GM12878 (cell line): ENCODE data around the gene MMP19. TPM values are rescaled to one million over a fixed set of nuclear protein-coding genes. Genes with fewer than 3 reads are reported as not detected.

Experiments
- ATAC-seq: fragments of 200-7000 bp; cut with Tn5 transposase; 3 replicates; pipeline ENCODE4 v1.9.1; 2020; ENCODE audit warnings: mild to moderate bottlenecking, moderate library complexity
- BruUV-seq: library from RNA; stranded (reverse); fragments of 400-500 nt; replicated peaks from 2 replicates; lab custom pipeline; 2021; lab: Mats Ljungman, UMichigan
- CTCF ChIA-PET: fragments of 300-600 bp; sonication (Branson Sonifier 250); formaldehyde crosslinking; extraction: SDS; loops from one replicate; lab custom pipeline; 2021; ENCODE audit warnings: inconsistent platforms; lab: Yijun Ruan, JAX
- POLR2A ChIA-PET: fragments of 350-600 bp; formaldehyde crosslinking; extraction: SDS; loops from one replicate; lab custom pipeline; 2021; ENCODE audit warnings: inconsistent platforms; lab: Charles Lee
- RAD21 ChIA-PET: fragments of 300-600 bp; sonication (Branson Sonifier 250); formaldehyde crosslinking; loops from one replicate; lab custom pipeline; 2023; ENCODE audit warnings: antibody characterized with exemption; ENCODE audit not compliant: unreplicated experiment; lab: Charles Lee
- SMC1A ChIA-PET: fragments of 300-600 bp; sonication (Branson Sonifier 250); formaldehyde crosslinking; loops from one replicate; lab custom pipeline; 2023; ENCODE audit not compliant: unreplicated experiment, uncharacterized antibody; lab: Charles Lee
- DNase-seq: peaks from one replicate; pipeline ENCODE4 v3.0.0-alpha.2; 2011; ENCODE audit warnings: low read depth, low spot score
- FAIRE-seq: peaks from 3 replicates; lab custom pipeline; 2011; peaks lifted over from hg19 to GRCh38; lab: Jason Lieb, UNC
- H2AFZ ChIP-seq: 2 replicates; pipeline ENCODE4 v1.6.0; 2011; ENCODE audit warnings: low read depth, low read length, control low read depth; ENCODE audit not compliant: control insufficient read depth
- H3K27ac ChIP-seq: 2 replicates; pipeline ENCODE4 v1.5.1; 2011; ENCODE audit warnings: control low read depth; ENCODE audit not compliant: control insufficient read depth, insufficient read depth
- H3K27me3 ChIP-seq, 2 experiments: replicated peaks in 1 of 2; 2 replicates each; pipeline versions ENCODE4 v1.6.0 to v1.6.1; 2011; ENCODE audit warnings: low read length in 1 of 2; ENCODE audit not compliant: control insufficient read depth in 2 of 2, insufficient read depth in 2 of 2
- H3K36me3 ChIP-seq, 2 experiments: 2 replicates each; pipeline ENCODE4 v1.5.1; 2011; ENCODE audit warnings: low read length in 1 of 2; ENCODE audit not compliant: control insufficient read depth in 2 of 2, insufficient read depth in 2 of 2
- H3K4me1 ChIP-seq: 2 replicates; pipeline ENCODE4 v1.6.1; 2011; ENCODE audit warnings: mild to moderate bottlenecking, low read length, moderate library complexity, mixed read lengths; ENCODE audit not compliant: control insufficient read depth, insufficient read depth
- H3K4me2 ChIP-seq: 2 replicates; pipeline ENCODE4 v1.6.0; 2011; ENCODE audit warnings: control low read depth; ENCODE audit not compliant: control insufficient read depth, insufficient read depth
- H3K4me3 ChIP-seq: fragments of 200-600 bp; sonication (generic); 2 replicates; pipeline ENCODE4 v1.5.1; 2016
- H3K79me2 ChIP-seq: 2 replicates; pipeline ENCODE4 v1.6.0; 2011; ENCODE audit warnings: low read length; ENCODE audit not compliant: control insufficient read depth, insufficient read depth
- H3K9ac ChIP-seq: 2 replicates; pipeline ENCODE4 v1.8.0; 2011; ENCODE audit warnings: low read length, control low read depth, mixed read lengths; ENCODE audit not compliant: control insufficient read depth, insufficient read depth
- H3K9me3 ChIP-seq: replicated peaks from 3 replicates; pipeline ENCODE4 v1.5.1; 2011; ENCODE audit warnings: mild to moderate bottlenecking, low read length; ENCODE audit not compliant: control insufficient read depth, insufficient read depth
- H4K20me1 ChIP-seq: 2 replicates; pipeline ENCODE4 v1.6.0; 2011; ENCODE audit not compliant: control insufficient read depth, insufficient read depth
- MAX ChIP-seq: IDR thresholded peaks from 2 replicates; pipeline ENCODE4 v1.6.1; 2012; ENCODE audit warnings: low read depth, low read length, improper control_type of control experiment
- RAD21 ChIP-seq: IDR thresholded peaks from 2 replicates; pipeline ENCODE4 v1.6.1; 2011; ENCODE audit warnings: mild to moderate bottlenecking, low read depth, low read length, moderate library complexity; ENCODE audit not compliant: insufficient read depth
- SMC3 ChIP-seq: IDR thresholded peaks from 2 replicates; pipeline ENCODE4 v1.6.1; 2011; ENCODE audit warnings: low read length, improper control_type of control experiment, borderline replicate concordance
- WGBS: methylation state at CpG from one replicate; pipeline ENCODE4 v1.1.6; 2016; ENCODE audit warnings: low lambda C conversion rate; ENCODE audit not compliant: insufficient replicate concordance, insufficient coverage; ENCODE audit errors: missing lambda C conversion rate; 5-methylcytosine and 5-hydroxymethylcytosine counted together
- in situ Hi-C: fragments of 300-500 bp; cut with MboI; formaldehyde crosslinking; loops from 9 replicates; pipeline ENCODE4 v1.14.3; 2018; ENCODE audit warnings: mixed read lengths
- intact Hi-C: fragments of 100-400 bp; cut with micrococcal nuclease; formaldehyde crosslinking; loops from one replicate; pipeline ENCODE4 v1.14.2; 2022; ENCODE audit not compliant: unreplicated experiment
- polyA plus RNA-seq, 11 experiments: library from polyadenylated mRNA; depleted of rRNA in 4 of 11; unstranded in 6 of 11; stranded (reverse) in 5 of 11; fragments of >200 nt; fragmentation: Nextera tagmentation in 4 of 11; fragmentation: Illumina TruSeq in 1 of 11; extraction: Ambion mirVana in 4 of 11; extraction: Trizol in 1 of 11; gene quantifications; 1 replicate in 1 of 11; 2 replicates in 10 of 11; pipeline versions ENCODE4 v1.2.1 to v1.2.3, GENCODE V29; 2011 to 2016; ENCODE audit warnings: inconsistent platforms in 2 of 11, missing spikeins in 2 of 11, low read depth in 1 of 11
- total RNA-seq, 4 experiments: library from RNA; depleted of rRNA in 3 of 4; stranded (reverse); fragments of >200 nt in 3 of 4; fragmentation: Illumina TruSeq in 1 of 4; extraction: Trizol in 1 of 4; gene quantifications; 2 replicates each; pipeline versions ENCODE4 v1.2.1 to v1.2.3, GENCODE V29; 2013 to 2021
- TF ChIP-seq, protein P1 (sequence below): IDR thresholded peaks from 2 replicates; pipeline ENCODE4 v1.6.1; 2012; ENCODE audit warnings: improper control_type of control experiment, low read depth, low read length; ENCODE audit not compliant: insufficient replicate concordance
- TF ChIP-seq, protein P2 (sequence below): IDR thresholded peaks from 2 replicates; pipeline ENCODE4 v1.6.1; 2011; ENCODE audit warnings: low read depth, mild to moderate bottlenecking, low read length, moderate library complexity, borderline replicate concordance; ENCODE audit errors: extremely low read depth
- TF ChIP-seq, protein P3 (sequence below), 3 experiments: IDR thresholded peaks in 2 of 3; conservative IDR thresholded peaks in 1 of 3; 2 replicates each; pipeline ENCODE4 v1.5.1; 2011; ENCODE audit warnings: low read depth in 3 of 3, low read length in 3 of 3, mild to moderate bottlenecking in 3 of 3, control low read depth in 2 of 3, moderate library complexity in 2 of 3, inconsistent platforms in 1 of 3, mixed read lengths in 1 of 3; ENCODE audit not compliant: control insufficient read depth in 2 of 3, insufficient read depth in 1 of 3; ENCODE audit errors: extremely low read depth in 1 of 3

MMP19 gene
- total and polyA plus RNA-seq, 10 of the 15 experiments (the other 5 are each of a cell fraction or from before 2014, with no cell fraction given): 0.03 to 0.04 (median 0.04) TPM; not detected in 7

- Histone ChIP-seq H3K27ac (no peak overlapping the region), H2AFZ (no peak overlapping the region), H3K79me2 (peaks cover 39% of the 10 kb centered on the region), H3K27me3 (no peaks in the 10 kb centered on the region), H3K36me3 (peaks cover 5 to 25% of the 10 kb centered on the region in 2 experiments), H3K9ac (no peak overlapping the region), H3K4me2 (no peak overlapping the region), H3K4me1 (peaks cover 8% of the 10 kb centered on the region; the same call in 1 of the 2 replicates), H3K9me3 (no peaks in the 10 kb centered on the region), H3K4me3 (no peak overlapping the region), H4K20me1 (no peaks in the 10 kb centered on the region)
- intact Hi-C loops (no loop called here), in situ Hi-C loops (no loop called here)
- ChIA-PET CTCF (interaction anchor here (0.9 to 7.2 kb wide), 11 partner anchors 8 to 223 kb away, joined by 3 to 89 read pairs (median 4); partner anchors contain the start of genes DNAJC14 and RAB5B), POLR2A (interaction anchor here (6.5 kb wide), 1 partner anchor 8 kb away, joined by 103 read pairs; the partner anchor contains the start of gene DNAJC14), SMC1A (interaction anchor here (0.9 to 6.4 kb wide), 7 partner anchors 8 to 220 kb away, joined by 3 to 41 read pairs (median 6); partner anchors contain the start of gene DNAJC14), RAD21 (interaction anchor here (1.2 to 4.2 kb wide), 2 partner anchors 9 to 82 kb away, joined by 3 to 36 read pairs; no protein-coding TSS in a partner anchor)
- no peak for FAIRE-seq
- ATAC-seq: no peak
- 100% methylated on average over 1 of the region's 1 CpG for WGBS
- TF ChIP-seq, protein P1, sequence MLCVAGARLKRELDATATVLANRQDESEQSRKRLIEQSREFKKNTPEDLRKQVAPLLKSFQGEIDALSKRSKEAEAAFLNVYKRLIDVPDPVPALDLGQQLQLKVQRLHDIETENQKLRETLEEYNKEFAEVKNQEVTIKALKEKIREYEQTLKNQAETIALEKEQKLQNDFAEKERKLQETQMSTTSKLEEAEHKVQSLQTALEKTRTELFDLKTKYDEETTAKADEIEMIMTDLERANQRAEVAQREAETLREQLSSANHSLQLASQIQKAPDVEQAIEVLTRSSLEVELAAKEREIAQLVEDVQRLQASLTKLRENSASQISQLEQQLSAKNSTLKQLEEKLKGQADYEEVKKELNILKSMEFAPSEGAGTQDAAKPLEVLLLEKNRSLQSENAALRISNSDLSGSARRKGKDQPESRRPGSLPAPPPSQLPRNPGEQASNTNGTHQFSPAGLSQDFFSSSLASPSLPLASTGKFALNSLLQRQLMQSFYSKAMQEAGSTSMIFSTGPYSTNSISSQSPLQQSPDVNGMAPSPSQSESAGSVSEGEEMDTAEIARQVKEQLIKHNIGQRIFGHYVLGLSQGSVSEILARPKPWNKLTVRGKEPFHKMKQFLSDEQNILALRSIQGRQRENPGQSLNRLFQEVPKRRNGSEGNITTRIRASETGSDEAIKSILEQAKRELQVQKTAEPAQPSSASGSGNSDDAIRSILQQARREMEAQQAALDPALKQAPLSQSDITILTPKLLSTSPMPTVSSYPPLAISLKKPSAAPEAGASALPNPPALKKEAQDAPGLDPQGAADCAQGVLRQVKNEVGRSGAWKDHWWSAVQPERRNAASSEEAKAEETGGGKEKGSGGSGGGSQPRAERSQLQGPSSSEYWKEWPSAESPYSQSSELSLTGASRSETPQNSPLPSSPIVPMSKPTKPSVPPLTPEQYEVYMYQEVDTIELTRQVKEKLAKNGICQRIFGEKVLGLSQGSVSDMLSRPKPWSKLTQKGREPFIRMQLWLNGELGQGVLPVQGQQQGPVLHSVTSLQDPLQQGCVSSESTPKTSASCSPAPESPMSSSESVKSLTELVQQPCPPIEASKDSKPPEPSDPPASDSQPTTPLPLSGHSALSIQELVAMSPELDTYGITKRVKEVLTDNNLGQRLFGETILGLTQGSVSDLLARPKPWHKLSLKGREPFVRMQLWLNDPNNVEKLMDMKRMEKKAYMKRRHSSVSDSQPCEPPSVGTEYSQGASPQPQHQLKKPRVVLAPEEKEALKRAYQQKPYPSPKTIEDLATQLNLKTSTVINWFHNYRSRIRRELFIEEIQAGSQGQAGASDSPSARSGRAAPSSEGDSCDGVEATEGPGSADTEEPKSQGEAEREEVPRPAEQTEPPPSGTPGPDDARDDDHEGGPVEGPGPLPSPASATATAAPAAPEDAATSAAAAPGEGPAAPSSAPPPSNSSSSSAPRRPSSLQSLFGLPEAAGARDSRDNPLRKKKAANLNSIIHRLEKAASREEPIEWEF: no peak
- TF ChIP-seq MAX (no peak), SMC3 (no peak), RAD21 (peak; percentile 22; the same call in 1 of the 2 replicates)
- TF ChIP-seq, protein P2, sequence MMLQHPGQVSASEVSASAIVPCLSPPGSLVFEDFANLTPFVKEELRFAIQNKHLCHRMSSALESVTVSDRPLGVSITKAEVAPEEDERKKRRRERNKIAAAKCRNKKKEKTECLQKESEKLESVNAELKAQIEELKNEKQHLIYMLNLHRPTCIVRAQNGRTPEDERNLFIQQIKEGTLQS: no peak
- TF ChIP-seq, protein P3, sequence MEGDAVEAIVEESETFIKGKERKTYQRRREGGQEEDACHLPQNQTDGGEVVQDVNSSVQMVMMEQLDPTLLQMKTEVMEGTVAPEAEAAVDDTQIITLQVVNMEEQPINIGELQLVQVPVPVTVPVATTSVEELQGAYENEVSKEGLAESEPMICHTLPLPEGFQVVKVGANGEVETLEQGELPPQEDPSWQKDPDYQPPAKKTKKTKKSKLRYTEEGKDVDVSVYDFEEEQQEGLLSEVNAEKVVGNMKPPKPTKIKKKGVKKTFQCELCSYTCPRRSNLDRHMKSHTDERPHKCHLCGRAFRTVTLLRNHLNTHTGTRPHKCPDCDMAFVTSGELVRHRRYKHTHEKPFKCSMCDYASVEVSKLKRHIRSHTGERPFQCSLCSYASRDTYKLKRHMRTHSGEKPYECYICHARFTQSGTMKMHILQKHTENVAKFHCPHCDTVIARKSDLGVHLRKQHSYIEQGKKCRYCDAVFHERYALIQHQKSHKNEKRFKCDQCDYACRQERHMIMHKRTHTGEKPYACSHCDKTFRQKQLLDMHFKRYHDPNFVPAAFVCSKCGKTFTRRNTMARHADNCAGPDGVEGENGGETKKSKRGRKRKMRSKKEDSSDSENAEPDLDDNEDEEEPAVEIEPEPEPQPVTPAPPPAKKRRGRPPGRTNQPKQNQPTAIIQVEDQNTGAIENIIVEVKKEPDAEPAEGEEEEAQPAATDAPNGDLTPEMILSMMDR (IDR thresholded peaks at IDR 0.05 in 2 of 3, conservative IDR thresholded peaks at IDR 0.05 in 1 of 3; ENCODE audit: control insufficient read depth in 2 of 3, extremely low read depth in 1 of 3, insufficient read depth in 1 of 3, low read depth in 3 of 3, low read length in 3 of 3): peak in 2 of 3 experiments; percentile 22 to 25; a peak in 3 of 6 replicates
- DNase-seq: no peak
- no TSS peak for BruUV-seq
These were observed 22.1 kb downstream of the MMP19 start for GRCh38 chr12:55820679-55821078.
